ENCODE data around the gene SEPTIN2. TPM values are rescaled to one million over a fixed set of nuclear protein-coding genes. Genes with fewer than 3 reads are reported as not detected.

The SEPTIN2 gene
- total RNA-seq, 1 donor from 2014 or later, result 302 TPM

DNA sequence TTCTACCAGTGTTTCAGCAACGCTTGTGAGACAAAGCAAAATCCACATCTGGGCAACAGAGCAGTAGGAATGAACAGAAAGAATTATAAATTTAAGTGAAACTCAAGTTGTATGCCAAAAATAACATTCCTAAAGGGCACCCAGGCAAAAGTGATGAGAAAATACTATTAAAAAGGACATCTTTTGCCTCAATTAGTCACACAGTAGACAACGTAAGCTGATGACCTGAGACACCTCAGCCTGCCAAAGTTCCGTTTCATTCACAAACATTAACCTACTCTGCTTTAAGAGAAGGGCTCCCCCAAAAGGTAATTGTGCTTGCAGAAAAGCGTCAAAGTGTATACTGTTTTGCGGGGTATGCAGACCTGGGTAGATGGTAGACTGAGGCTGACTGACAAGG, 7.5 kb upstream of the SEPTIN2 start:
- TF ChIP-seq, protein P1, sequence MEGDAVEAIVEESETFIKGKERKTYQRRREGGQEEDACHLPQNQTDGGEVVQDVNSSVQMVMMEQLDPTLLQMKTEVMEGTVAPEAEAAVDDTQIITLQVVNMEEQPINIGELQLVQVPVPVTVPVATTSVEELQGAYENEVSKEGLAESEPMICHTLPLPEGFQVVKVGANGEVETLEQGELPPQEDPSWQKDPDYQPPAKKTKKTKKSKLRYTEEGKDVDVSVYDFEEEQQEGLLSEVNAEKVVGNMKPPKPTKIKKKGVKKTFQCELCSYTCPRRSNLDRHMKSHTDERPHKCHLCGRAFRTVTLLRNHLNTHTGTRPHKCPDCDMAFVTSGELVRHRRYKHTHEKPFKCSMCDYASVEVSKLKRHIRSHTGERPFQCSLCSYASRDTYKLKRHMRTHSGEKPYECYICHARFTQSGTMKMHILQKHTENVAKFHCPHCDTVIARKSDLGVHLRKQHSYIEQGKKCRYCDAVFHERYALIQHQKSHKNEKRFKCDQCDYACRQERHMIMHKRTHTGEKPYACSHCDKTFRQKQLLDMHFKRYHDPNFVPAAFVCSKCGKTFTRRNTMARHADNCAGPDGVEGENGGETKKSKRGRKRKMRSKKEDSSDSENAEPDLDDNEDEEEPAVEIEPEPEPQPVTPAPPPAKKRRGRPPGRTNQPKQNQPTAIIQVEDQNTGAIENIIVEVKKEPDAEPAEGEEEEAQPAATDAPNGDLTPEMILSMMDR (IDR thresholded peaks at IDR 0.05; ENCODE audit: partially characterized antibody, unreplicated experiment), result no peak
- no peak for DNase-seq
- H3K27me3 Mint-ChIP-seq (ENCODE audit: unreplicated experiment), result peaks cover under 1% of the 10 kb centered on the region
- H3K9me3 Mint-ChIP-seq (ENCODE audit: unreplicated experiment), result no peaks in the 10 kb centered on the region
- no peak overlapping the region for H3K4me3 Mint-ChIP-seq (ENCODE audit: unreplicated experiment)
- peaks cover 27% of the 10 kb centered on the region for H3K4me1 Mint-ChIP-seq (ENCODE audit: low read depth, unreplicated experiment)
- no peak overlapping the region for H3K27ac Mint-ChIP-seq (ENCODE audit: unreplicated experiment)
- H3K36me3 Mint-ChIP-seq (ENCODE audit: unreplicated experiment), result no peaks in the 10 kb centered on the region

GRCh38 chr2:241308832-241309500, 6.8 kb upstream of the SEPTIN2 start:
- TF ChIP-seq, protein P1 (IDR thresholded peaks at IDR 0.05; ENCODE audit: partially characterized antibody, unreplicated experiment), result no peak
- Mint-ChIP-seq H3K9me3 (ENCODE audit: unreplicated experiment) (no peaks in the 10 kb centered on the region), H3K36me3 (ENCODE audit: unreplicated experiment) (no peaks in the 10 kb centered on the region), H3K4me3 (ENCODE audit: unreplicated experiment) (no peak overlapping the region), H3K27ac (ENCODE audit: unreplicated experiment) (peak overlapping the region; percentile 37), H3K27me3 (ENCODE audit: unreplicated experiment) (no peaks in the 10 kb centered on the region), H3K4me1 (ENCODE audit: low read depth, unreplicated experiment) (peaks cover 23% of the 10 kb centered on the region)
- no peak for DNase-seq

DNA sequence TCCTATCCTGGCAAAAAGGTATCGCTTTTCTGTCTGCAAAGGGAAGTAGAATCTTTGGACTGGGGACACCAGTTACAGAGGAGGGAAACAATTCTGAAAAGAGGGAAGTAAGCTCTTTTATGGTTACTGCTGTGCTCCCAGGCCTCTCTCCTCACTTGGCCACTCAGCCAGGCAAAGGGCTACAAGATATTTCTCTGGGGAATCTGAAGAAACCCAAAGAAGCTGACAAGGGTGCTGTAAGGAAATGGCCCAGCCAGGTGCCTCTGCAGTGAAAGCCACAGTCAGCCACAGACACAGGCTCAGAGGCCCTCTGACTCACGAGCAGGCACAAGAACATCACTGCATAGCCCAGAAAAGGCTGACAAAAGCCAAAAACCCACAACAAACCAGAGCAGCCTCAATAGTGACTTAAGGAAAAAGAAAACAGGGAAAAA, 6.0 kb upstream of the SEPTIN2 start:
- no peaks in the 10 kb centered on the region for H3K36me3 Mint-ChIP-seq (ENCODE audit: unreplicated experiment)
- no peak for DNase-seq
- peaks cover 18% of the 10 kb centered on the region for H3K4me1 Mint-ChIP-seq (ENCODE audit: low read depth, unreplicated experiment)
- peaks cover 3% of the 10 kb centered on the region for H3K27me3 Mint-ChIP-seq (ENCODE audit: unreplicated experiment)
- no peak overlapping the region for H3K4me3 Mint-ChIP-seq (ENCODE audit: unreplicated experiment)
- peaks cover 5% of the 10 kb centered on the region for H3K9me3 Mint-ChIP-seq (ENCODE audit: unreplicated experiment)
- no peak overlapping the region for H3K27ac Mint-ChIP-seq (ENCODE audit: unreplicated experiment)
- TF ChIP-seq, protein P1 (IDR thresholded peaks at IDR 0.05; ENCODE audit: partially characterized antibody, unreplicated experiment), result no peak

GRCh38 chr2:241310917-241311566, 4.7 kb upstream of the SEPTIN2 start:
- TF ChIP-seq, protein P1 (IDR thresholded peaks at IDR 0.05; ENCODE audit: partially characterized antibody, unreplicated experiment), result no peak
- Mint-ChIP-seq H3K4me3 (ENCODE audit: unreplicated experiment) (no peak overlapping the region), H3K27ac (ENCODE audit: unreplicated experiment) (no peak overlapping the region), H3K4me1 (ENCODE audit: low read depth, unreplicated experiment) (peaks cover 13% of the 10 kb centered on the region), H3K27me3 (ENCODE audit: unreplicated experiment) (peaks cover 6% of the 10 kb centered on the region), H3K36me3 (ENCODE audit: unreplicated experiment) (no peaks in the 10 kb centered on the region), H3K9me3 (ENCODE audit: unreplicated experiment) (peaks cover 5% of the 10 kb centered on the region)
- DNase-seq, result no peak

DNA sequence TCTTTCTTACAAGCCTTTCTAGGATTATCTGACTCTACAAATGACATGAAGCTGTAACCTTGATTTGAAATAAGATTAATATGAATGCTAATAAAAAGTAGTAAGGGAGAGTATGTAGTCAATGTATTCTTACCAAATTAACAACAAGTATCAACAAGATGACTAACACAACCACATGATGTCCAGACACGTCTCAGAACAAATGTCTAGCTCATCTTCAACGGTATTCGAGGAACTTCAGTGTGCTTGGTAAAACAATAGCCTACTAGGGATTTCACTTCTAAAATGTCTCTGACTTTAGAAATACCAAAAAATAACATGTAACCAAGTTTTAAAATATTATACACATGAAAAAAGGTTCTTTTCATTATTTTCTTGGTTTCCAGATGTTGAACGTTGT, 3.6 kb upstream of the SEPTIN2 start:
- Mint-ChIP-seq H3K36me3 (ENCODE audit: unreplicated experiment) (no peaks in the 10 kb centered on the region), H3K27ac (ENCODE audit: unreplicated experiment) (no peak overlapping the region), H3K27me3 (ENCODE audit: unreplicated experiment) (peaks cover 10% of the 10 kb centered on the region), H3K9me3 (ENCODE audit: unreplicated experiment) (peaks cover 8% of the 10 kb centered on the region), H3K4me1 (ENCODE audit: low read depth, unreplicated experiment) (peaks cover 17% of the 10 kb centered on the region), H3K4me3 (ENCODE audit: unreplicated experiment) (no peak overlapping the region)
- TF ChIP-seq, protein P1 (IDR thresholded peaks at IDR 0.05; ENCODE audit: partially characterized antibody, unreplicated experiment), result no peak
- no peak for DNase-seq
